Fibroblast of upper back skin (primary cell): Measurements from ENCODE around the gene HTRA3.

Experiments used
- DNase-seq: peaks from one replicate; pipeline ENCODE4 v3.0.0-alpha.2; 2013

HTRA3 gene

GRCh38 chr4:8297691-8298485 is 28.3 kb downstream of the HTRA3 start:
- DNase-seq, result no peak

GRCh38 chr4:8300832-8301231 is 31.3 kb downstream of the HTRA3 start:
- DNase-seq, result no peak

DNA sequence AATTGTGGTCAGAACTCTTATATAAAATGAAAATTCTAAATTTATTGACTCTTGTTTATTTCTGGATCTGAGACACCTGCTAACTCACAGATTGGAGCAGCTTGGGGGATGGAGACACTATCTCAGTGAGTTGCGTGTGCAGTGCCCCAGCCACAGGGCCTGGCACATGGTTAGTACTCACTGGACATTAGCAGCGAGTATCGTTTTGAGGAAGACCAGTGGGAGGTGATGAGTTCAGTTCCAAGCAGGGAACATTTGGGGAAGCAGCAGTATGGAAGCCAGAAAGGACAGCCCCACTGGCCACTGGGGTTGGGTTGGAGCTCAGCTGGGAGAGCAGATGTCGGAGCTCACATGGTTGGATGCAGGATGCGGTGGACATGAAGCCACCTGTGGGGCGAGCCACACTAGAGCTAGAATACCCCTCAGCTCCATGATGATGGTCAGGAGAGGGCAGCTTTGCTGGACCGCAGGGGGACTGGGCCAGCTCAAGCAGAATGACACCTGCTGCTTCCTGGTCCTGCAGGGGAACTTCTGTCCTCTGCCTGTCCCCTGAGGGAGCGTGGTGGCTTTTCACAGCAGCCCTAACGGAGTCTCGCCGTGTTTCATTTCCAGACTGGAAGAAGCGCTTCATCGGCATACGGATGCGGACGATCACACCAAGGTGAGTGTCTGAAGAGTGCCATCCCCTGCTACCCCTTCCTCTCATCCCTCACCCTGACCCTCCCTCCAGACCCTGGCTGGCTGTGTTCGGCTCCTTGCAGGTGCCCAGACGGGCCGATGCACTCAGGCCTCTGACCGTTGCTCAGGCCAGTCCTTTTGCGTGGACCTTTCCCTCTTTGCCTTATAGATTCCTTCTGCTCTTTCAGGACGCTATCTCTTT is 32.5 kb downstream of the HTRA3 start:
- DNase-seq, result no peak

- no peak for DNase-seq
Measured at GRCh38 chr4:8303081-8303480, 33.5 kb downstream of the HTRA3 start.

GRCh38 chr4:8303485-8304281 is 34.1 kb downstream of the HTRA3 start:
- DNase-seq, result peak; percentile 93

GRCh38 chr4:8304827-8305695 is 35.5 kb downstream of the HTRA3 start:
- no peak for DNase-seq

DNA sequence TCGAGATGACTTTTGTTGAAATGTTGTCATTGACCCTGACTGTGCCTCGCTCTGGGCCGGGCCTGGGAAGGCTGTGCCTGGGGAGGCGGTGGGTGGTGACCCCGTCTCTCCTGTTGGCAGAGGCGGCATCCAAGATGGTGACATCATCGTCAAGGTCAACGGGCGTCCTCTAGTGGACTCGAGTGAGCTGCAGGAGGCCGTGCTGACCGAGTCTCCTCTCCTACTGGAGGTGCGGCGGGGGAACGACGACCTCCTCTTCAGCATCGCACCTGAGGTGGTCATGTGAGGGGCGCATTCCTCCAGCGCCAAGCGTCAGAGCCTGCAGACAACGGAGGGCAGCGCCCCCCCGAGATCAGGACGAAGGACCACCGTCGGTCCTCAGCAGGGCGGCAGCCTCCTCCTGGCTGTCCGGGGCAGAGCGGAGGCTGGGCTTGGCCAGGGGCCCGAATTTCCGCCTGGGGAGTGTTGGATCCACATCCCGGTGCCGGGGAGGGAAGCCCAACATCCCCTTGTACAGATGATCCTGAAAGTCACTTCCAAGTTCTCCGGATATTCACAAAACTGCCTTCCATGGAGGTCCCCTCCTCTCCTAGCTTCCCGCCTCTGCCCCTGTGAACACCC is 36.4 kb downstream of the HTRA3 start:
- DNase-seq, result no peak

- DNase-seq, result no peak
Measured at GRCh38 chr4:8306511-8307021, 37.0 kb downstream of the HTRA3 start.

GRCh38 chr4:8307121-8307520 is 37.6 kb downstream of the HTRA3 start:
- no peak for DNase-seq

- no peak for DNase-seq
Measured at GRCh38 chr4:8307714-8308113, 38.2 kb downstream of the HTRA3 start.

DNA sequence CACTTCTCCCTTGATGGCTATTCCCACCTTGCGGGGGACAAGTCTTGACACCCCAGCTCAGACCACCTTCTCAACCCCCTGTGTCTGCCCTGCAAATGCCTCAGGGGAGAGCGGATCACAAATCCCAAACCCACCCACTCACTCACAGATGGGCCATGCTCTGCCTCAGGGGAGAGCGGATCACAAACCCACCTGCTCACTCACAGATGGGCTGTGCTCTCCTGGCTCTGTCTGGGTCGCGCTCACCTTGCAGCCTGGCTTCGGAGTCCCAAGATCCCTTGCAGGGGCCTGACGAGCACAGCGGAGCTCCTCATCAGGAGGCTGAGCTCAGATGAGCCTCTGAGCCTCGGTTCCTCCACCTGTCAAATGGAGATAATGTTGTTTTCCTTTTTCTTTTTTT is 38.6 kb downstream of the HTRA3 start:
- DNase-seq, result no peak

GRCh38 chr4:8308856-8309771 is 39.6 kb downstream of the HTRA3 start:
- DNase-seq, result peak; percentile 8

DNA sequence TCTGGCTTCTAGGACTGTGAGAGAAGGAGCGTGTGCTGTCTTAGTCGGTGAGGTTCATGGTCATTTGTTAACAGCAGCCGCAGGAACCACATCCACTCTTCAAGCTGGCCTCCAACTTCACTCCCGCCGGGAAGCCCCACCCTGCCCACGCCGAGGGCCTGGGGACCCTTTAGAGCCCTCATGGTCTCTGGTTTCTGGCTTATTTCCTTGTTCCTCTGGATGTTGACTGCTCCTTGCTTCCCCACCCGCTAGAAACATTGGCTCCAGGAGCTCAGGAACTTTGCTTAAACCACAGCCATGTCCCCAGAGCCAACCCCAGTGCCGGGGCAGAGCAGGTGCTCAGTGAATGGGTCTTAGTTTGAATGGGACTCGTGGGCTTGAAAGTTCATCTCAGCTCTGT is 40.8 kb downstream of the HTRA3 start:
- DNase-seq, result no peak

DNA sequence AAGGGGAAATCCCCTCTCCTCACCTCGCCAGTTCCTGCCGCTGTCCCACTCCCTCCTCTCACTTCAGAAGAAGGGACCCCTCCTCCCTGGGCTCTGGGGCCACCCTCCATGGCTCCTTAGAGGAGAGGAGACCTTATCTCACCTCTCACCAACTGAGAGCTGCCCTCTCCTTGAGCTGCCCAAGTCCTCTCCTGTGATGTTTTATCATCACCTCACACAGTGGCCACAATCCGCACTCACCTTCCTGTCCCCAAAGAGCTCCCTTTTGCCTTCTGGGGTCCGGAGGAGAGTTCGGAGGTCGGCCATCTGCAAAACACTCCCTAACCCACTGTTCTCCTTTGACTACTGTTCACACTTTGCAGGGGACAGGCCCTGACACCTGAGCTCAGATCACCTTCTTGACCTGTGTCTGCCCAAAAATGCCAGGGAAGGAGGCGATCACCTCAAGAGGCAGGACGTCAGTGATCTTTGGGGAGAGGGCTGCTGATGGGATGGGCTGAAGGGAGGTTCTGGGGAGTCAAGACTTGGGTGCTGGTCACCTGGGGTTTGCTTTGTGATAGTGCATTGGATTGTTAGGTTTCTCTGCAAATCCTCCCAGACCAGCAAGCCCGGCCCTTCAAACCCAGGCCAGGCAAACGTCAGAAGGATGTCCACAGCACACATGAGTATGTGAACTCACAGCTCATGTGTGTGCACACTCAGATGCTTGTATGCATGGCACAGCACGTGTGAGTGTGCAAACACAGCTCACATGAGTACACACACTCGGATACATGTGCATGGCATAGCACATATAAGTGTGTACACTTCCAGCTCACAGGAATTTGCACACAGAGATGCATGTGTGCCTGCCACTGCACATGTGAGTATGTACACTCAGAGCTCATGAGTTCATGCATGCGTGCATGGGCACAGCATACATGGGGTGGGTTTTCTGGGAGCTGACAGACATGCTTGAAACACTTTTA is 41.8 kb downstream of the HTRA3 start:
- no peak for DNase-seq

GRCh38 chr4:8312069-8312445 is 42.5 kb downstream of the HTRA3 start:
- DNase-seq, result no peak

DNA sequence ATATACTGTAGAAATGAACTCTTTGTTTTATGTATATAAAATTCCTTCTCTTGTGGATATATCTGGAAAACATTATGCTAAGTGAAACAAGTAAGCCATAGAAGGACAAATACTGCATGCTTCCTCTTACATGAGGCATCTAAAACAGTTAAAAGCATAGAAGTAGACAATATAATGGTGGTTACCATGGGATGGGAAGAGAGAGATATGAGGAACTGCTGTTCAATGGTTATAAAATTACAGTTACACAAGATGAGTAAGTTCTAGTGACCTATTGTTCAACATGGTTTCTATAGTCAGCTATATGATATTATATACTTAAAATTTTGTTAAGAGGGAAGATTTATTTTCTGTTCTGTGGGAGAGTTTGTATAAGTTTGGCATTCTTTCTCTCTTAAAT is 43.4 kb downstream of the HTRA3 start:
- DNase-seq, result no peak

- DNase-seq, result no peak
Measured at GRCh38 chr4:8314691-8315255, 45.2 kb downstream of the HTRA3 start.

DNA sequence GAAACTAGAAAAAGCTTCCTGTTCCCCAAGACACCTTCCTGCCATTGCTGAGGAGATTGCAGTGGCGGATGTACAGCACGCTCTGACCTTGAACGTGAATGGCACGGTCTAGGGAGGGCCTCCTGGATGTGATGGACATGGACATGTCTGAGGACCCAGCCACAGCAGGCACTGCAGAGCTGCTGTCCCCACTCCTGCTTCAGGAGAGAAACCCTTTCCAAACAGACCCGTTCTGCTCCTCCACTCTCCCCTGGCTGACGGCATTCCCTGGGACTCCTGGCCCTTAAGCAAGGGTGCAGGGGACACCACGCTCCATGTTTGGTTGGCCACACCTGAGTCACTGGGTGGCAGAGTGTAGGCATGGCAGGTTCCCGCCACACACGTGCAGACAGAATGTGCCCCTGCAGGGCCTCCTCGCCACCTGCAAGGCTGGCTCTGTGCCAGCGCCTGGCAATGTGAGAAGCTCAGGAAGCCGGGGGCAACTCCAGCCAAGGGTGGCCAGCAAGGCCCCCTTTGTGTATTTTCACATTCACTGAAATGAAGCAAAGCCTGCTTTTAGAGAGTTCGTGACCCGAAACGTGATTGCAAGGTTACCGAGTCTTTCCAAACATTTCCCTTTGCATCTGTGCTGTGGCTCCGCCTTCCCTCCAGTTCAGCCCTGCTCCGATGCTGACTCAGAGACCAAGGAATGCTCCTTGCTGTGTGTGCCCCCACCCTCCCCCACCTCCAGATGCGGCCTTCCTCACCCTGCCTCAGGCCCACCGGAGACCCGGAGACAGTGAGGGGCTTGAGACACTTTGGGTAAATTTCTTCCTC is 46.1 kb downstream of the HTRA3 start:
- peak; percentile 86 for DNase-seq
